ENCODE measurements around the gene PHACTR1. TPM values are rescaled to one million over a fixed set of nuclear protein-coding genes. Genes with fewer than 3 reads are reported as not detected.

The PHACTR1 gene
- total RNA-seq, 4 donors from 2014 or later = 2.6 to 11.2 (median 4.9) TPM

GRCh38 chr6:13113981-13114593, 397.5 kb downstream of the PHACTR1 start:
- no peak for TF ChIP-seq CTCF (IDR thresholded peaks at IDR 0.05; ENCODE audit: low read depth)

- TF ChIP-seq CTCF (IDR thresholded peaks at IDR 0.05; ENCODE audit: low read depth) = no peak
Observed at GRCh38 chr6:13116155-13116554, 399.6 kb downstream of the PHACTR1 start.

GRCh38 chr6:13117570-13117969, 401.0 kb downstream of the PHACTR1 start:
- no peak for TF ChIP-seq CTCF (IDR thresholded peaks at IDR 0.05; ENCODE audit: low read depth)

- no peak for TF ChIP-seq CTCF (IDR thresholded peaks at IDR 0.05; ENCODE audit: low read depth)
Observed at GRCh38 chr6:13119549-13119948, 403.0 kb downstream of the PHACTR1 start.

- TF ChIP-seq CTCF (IDR thresholded peaks at IDR 0.05; ENCODE audit: low read depth) = no peak
Observed at GRCh38 chr6:13120483-13121482, 404.2 kb downstream of the PHACTR1 start.

GRCh38 chr6:13124131-13124530, 407.6 kb downstream of the PHACTR1 start:
- TF ChIP-seq CTCF (IDR thresholded peaks at IDR 0.05; ENCODE audit: low read depth) = no peak

GRCh38 chr6:13125841-13126240, 409.3 kb downstream of the PHACTR1 start:
- no peak for TF ChIP-seq CTCF (IDR thresholded peaks at IDR 0.05; ENCODE audit: low read depth)

All from subcutaneous adipose tissue (tissue), 4 donors.